Islet of Langerhans (tissue), 1 donor: ENCODE data around the gene APBB2.

Experiments used
- FAIRE-seq: peaks from one replicate; lab custom pipeline; 2011; peaks lifted over from hg19 to GRCh38; lab: Jason Lieb, UNC

Gene APBB2

DNA sequence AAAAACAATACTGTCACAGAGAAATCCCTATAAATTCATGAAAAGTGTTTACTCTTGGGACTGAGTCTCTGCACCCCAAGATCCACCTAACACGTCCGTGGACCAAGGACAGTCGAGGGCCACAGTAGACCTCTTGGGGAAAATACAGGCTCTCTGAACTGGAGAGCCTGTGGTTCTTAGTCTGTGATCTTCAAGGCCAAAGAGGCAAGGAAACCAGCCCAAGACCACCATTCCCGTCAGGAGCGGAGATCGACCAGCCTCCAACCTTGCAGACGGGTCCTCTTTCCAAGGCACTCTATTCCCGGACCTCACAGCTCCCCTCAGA lies 1.6 kb upstream of the APBB2 start:
- no peak for FAIRE-seq

DNA sequence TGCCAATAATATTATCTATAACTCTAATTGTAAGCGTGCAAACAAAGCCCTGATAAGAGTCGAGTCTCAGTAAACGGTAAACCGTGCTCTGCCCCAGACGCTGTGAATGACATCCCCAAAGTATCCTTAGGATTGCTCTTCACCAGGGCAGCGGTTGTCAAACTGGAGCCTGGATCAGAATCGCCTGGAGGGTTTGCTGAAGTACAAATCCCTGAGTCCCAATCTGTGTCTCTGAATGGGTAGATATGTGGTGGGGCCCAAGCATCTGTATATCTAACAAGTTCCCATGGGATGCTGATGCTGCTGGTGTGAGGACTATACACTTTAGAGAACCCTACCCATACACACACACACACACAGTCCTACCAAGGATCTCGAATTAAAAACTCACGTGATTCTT lies 813 bp upstream of the APBB2 start:
- FAIRE-seq: no peak

DNA sequence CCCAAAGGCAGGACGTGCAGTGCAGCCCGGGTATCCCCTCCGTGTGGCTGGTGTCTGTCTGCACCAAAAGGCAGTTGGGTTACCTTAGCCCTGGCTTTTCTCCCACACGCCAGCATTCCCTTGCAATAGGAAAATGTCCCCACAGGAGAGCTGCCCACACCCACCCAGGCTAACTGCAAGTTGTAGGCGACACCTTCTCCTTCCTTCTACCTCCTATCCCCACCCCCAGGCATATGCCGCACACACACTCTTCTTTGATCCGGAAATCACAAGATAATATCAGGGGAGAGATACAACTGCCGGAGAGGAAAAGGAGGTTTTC lies 444 bp upstream of the APBB2 start:
- no peak for FAIRE-seq

DNA sequence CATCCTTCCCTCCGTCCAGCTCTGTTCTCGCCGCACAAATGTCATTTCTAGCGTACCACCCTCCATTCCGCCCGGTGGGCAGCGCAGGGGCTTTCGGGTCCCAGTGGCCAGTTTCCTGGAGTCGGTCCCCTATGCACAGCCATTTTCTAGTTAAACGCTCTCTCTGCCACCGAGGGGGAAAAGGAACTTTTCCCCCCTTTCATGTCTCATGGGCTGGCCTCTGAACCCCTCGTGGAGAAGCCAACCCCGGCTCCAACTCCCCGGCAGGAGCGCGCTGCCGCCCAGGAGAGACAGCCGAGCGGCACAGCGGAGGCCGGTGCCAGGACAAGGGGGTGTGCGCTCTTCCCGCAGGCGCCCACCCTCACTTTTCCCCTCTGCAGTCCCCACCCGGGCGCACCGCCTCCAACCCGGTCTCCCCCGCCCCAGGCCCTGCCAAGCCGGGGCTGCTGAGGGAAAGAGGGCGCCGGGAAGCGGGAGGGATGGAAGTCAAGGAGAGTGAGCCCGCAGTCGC lies 662 bp downstream of the APBB2 start:
- FAIRE-seq: no peak

DNA sequence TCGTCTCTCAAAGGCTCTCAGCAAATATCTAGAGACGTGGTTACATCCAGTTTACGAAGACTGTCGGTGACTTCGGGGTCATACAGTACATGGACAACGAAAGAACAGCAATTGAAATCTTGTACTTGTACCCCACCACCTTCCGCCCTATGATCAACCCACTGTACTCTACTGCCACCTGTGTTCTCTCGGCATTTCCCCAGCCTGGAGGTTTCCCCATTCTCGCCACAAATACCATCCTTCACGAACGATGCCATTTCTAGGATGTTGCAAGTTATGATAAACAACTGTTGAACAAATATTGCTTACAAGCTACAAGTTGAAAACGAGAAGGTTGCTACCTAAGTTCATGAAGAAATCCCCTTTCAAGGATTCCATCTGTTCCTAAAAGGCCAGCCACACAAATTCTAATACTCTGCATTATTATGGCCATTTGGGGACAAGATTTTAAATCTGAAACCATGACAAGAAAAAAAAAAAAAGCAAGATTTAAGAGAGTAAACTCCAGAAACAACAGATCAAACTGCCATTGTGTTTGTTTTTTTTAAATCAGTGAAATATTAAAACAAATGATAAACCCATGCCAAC lies 1.6 kb downstream of the APBB2 start:
- peak; percentile 64 for FAIRE-seq

GRCh38 chr4:41211951-41212615 lies 2.3 kb downstream of the APBB2 start:
- no peak for FAIRE-seq

DNA sequence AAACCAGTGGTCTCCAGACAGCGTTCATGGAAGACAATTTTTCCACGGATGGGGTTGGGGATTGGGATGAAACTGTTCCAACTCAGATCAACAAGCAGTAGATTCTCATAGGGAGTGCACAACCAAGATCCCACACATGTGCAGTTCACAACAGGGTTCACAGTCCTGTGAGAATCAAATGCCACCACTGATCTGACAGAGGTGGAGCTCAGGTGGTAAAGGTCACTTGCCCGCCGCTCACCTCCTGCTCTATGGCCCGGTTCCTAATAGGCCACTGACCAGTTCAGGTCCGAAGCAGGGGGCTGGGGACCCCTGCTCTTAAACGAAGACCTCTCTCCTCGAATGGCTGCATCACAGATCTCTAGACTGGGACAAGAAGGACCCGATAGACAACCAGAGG lies 4.4 kb downstream of the APBB2 start:
- no peak for FAIRE-seq

DNA sequence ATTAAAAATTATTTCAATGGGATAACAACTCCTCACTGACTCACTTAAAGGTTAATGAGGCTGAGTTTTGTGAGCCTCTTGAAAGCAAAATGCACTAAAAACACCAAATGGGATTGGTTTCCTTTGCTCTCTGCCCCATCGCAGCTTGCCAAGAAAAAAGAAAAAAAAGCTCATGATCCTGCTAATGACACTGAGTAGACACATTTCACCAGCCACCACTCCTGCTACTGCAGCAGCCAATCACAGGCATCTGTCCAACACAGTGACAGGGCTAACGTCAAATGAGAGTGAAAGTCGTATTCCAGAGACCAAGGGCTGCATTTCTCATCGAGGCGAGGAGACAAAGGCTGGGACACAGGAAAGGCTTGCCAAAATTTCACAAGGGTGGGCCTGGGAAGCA lies 5.2 kb downstream of the APBB2 start:
- FAIRE-seq: no peak

GRCh38 chr4:41207291-41207831 lies 7.0 kb downstream of the APBB2 start:
- FAIRE-seq: no peak

GRCh38 chr4:41205854-41206460 lies 8.4 kb downstream of the APBB2 start:
- no peak for FAIRE-seq

DNA sequence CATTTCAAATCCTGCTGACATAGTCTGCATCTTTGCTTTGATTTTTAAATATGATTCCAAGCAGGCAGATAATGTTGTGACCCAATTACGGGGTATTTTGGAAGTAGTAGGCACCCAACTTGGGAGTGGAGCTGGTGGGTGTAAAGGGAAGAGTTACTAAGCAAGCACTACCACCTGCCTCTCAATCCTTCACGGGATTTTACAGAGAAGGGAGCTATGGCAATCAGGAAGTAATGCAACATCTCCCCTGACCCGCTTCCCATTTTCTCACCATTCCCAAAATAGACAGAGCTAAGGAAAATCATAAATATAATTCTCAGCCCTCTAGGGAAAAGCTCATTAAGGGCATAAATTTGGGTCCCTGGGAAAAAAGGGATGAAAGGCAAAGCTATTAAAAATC lies 9.2 kb downstream of the APBB2 start:
- no peak for FAIRE-seq

GRCh38 chr4:41204400-41204978 lies 9.9 kb downstream of the APBB2 start:
- FAIRE-seq: peak; percentile 13

- FAIRE-seq: no peak
These were observed 10.5 kb downstream of the APBB2 start for GRCh38 chr4:41203841-41204240.

DNA sequence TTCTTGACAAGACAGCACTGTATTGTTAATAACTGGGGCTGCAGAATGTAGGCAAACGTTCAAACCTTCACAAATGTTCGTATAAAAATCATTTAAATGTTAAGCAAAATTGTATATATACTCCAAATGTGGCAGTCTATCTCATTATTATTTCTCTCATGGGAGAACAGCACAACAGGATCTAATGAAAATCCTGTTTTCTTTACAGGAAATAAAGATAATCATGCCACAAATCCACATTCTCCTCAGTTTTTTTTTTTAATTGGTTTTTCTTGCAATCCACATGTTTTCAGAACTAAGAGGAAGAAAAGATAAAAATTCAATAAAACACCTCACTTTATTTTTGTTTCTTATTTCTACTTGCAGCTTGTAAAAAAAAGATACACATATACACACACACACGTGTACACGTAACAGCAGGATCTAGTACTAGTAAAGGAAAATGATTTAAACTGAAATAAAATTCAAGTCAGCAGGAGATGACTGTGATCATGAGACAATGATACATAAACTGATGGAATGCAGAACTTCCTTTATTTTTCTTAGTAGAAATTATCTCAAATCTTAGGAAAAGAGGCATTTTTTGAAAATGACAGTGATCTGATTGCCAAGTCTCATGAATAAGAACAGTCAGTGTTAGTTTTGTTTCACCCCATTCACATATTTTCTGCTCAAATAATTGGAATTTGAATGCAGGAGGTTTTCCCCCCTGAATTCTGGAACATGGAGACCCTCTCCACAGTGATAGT lies 11.3 kb downstream of the APBB2 start:
- FAIRE-seq: no peak

DNA sequence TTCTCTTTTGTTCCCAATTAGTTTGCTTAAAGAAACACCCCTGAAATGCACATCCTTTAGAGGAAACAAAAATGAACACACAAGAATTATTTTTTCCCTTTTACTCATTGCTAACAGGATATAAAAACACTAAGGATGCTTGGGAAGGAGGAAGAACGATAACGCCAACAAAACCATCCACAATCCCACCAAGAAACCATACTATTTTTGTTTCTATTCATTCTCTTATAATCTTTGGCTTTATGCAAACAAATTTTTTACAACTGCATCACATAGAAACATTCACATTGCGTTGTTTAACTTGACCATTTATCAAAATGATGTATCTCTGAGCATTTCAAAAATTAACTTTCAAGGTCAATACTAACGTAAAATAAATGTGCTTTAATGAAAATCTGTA lies 12.0 kb downstream of the APBB2 start:
- FAIRE-seq: peak; percentile 38

- no peak for FAIRE-seq
These were observed 13.8 kb downstream of the APBB2 start for GRCh38 chr4:41200486-41201017.

GRCh38 chr4:41199788-41200187 lies 14.6 kb downstream of the APBB2 start:
- no peak for FAIRE-seq

GRCh38 chr4:41197996-41198395 lies 16.3 kb downstream of the APBB2 start:
- no peak for FAIRE-seq

GRCh38 chr4:41197495-41197894 lies 16.8 kb downstream of the APBB2 start:
- no peak for FAIRE-seq

- FAIRE-seq: no peak
These were observed 17.6 kb downstream of the APBB2 start for GRCh38 chr4:41196633-41197332.

GRCh38 chr4:41192136-41192535 lies 22.2 kb downstream of the APBB2 start:
- FAIRE-seq: no peak

- no peak for FAIRE-seq
These were observed 24.7 kb downstream of the APBB2 start for GRCh38 chr4:41189666-41190065.
